Measurements from ENCODE around the gene SNRNP48. TPM values are rescaled to one million over a fixed set of nuclear protein-coding genes. Genes with fewer than 3 reads are reported as not detected.

Gene SNRNP48
- polyA plus RNA-seq, 3 donors, result 5.1 to 6.0 (median 5.9) TPM

GRCh38 chr6:7628479-7628878 is 38.5 kb downstream of the SNRNP48 start:
- Histone ChIP-seq H3K9me3 (replicated peaks in 1 of 2; ENCODE audit: control insufficient read depth in 1 of 2, insufficient read depth in 1 of 2, low read length in 2 of 2) (no peaks in the 10 kb centered on the region), H3K27ac (ENCODE audit: low read depth in 1 of 2, low read length in 2 of 2) (no peak overlapping the region), H3K9ac (ENCODE audit: insufficient read depth, low read length, poor library complexity, severe bottlenecking) (no peak overlapping the region), H3K4me1 (ENCODE audit: control insufficient read depth in 1 of 2, insufficient read depth in 2 of 2, low read length in 2 of 2) (peaks cover 3 to 7% of the 10 kb centered on the region in 2 donors), H3K27me3 (ENCODE audit: control insufficient read depth in 2 of 2, insufficient read depth in 2 of 2, low read length in 2 of 2) (no peaks in the 10 kb centered on the region), H2AFZ (ENCODE audit: insufficient read depth, low read depth, low read length, poor library complexity, severe bottlenecking) (no peak overlapping the region), H3K4me3 (replicated peaks in 1 of 3; ENCODE audit: low read depth in 2 of 3, low read length in 3 of 3) (no peak overlapping the region), H4K20me1 (ENCODE audit: insufficient read depth, low read length) (no peaks in the 10 kb centered on the region), H3K36me3 (replicated peaks in 1 of 2; ENCODE audit: control insufficient read depth in 1 of 2, insufficient read depth in 2 of 2, low read length in 2 of 2) (no peaks in the 10 kb centered on the region), H3K4me2 (replicated peaks; ENCODE audit: extremely low read depth, low read length, poor library complexity, severe bottlenecking) (no peak overlapping the region), H3K79me2 (ENCODE audit: insufficient read depth, low read length) (no peaks in the 10 kb centered on the region)
- H3K36me3 Mint-ChIP-seq, result no peaks in the 10 kb centered on the region
- H3K4me1 Mint-ChIP-seq, result peaks cover 9% of the 10 kb centered on the region
- DNase-seq, result no peak
- intact Hi-C loops (cut with micrococcal nuclease), result no loop called here
- TF ChIP-seq CTCF (IDR thresholded peaks at IDR 0.05), result no peak
- H3K27ac Mint-ChIP-seq, result no peak overlapping the region
- no peak overlapping the region for H3K4me3 Mint-ChIP-seq
- H3K9me3 Mint-ChIP-seq, result peaks cover 0 to 1% (median 0%) of the 10 kb centered on the region in 7 donors
- WGBS (ENCODE audit: insufficient coverage), result no CpG with 5 or more reads among the region's 2 CpGs
- H3K27me3 Mint-ChIP-seq (ENCODE audit: low read depth in 3 of 3), result peaks cover 0 to 4% (median 0%) of the 10 kb centered on the region in 3 donors

GRCh38 chr6:7628909-7629308 is 38.9 kb downstream of the SNRNP48 start:
- no peak for DNase-seq
- peaks cover 3 to 7% of the 10 kb centered on the region in 2 donors for H3K4me1 ChIP-seq (ENCODE audit: control insufficient read depth in 1 of 2, insufficient read depth in 2 of 2, low read length in 2 of 2)
- no peaks in the 10 kb centered on the region for H3K36me3 ChIP-seq (replicated peaks in 1 of 2; ENCODE audit: control insufficient read depth in 1 of 2, insufficient read depth in 2 of 2, low read length in 2 of 2)
- no peak overlapping the region for H3K9ac ChIP-seq (ENCODE audit: insufficient read depth, low read length, poor library complexity, severe bottlenecking)
- Mint-ChIP-seq H3K27me3 (ENCODE audit: low read depth in 3 of 3) (peaks cover 0 to 4% (median 3%) of the 10 kb centered on the region in 3 donors), H3K27ac (no peak overlapping the region), H3K36me3 (no peaks in the 10 kb centered on the region), H3K4me1 (peaks cover 9% of the 10 kb centered on the region), H3K9me3 (peaks cover 0 to 1% (median 0%) of the 10 kb centered on the region in 7 donors), H3K4me3 (no peak overlapping the region)
- no peaks in the 10 kb centered on the region for H4K20me1 ChIP-seq (ENCODE audit: insufficient read depth, low read length)
- H3K79me2 ChIP-seq (ENCODE audit: insufficient read depth, low read length), result no peaks in the 10 kb centered on the region
- H3K27me3 ChIP-seq (ENCODE audit: control insufficient read depth in 2 of 2, insufficient read depth in 2 of 2, low read length in 2 of 2), result no peaks in the 10 kb centered on the region
- intact Hi-C loops (cut with micrococcal nuclease), result no loop called here
- H2AFZ ChIP-seq (ENCODE audit: insufficient read depth, low read depth, low read length, poor library complexity, severe bottlenecking), result no peak overlapping the region
- H3K4me3 ChIP-seq (replicated peaks in 1 of 3; ENCODE audit: low read depth in 2 of 3, low read length in 3 of 3), result no peak overlapping the region
- TF ChIP-seq CTCF (IDR thresholded peaks at IDR 0.05), result no peak
- H3K4me2 ChIP-seq (replicated peaks; ENCODE audit: extremely low read depth, low read length, poor library complexity, severe bottlenecking), result no peak overlapping the region
- H3K9me3 ChIP-seq (replicated peaks in 1 of 2; ENCODE audit: control insufficient read depth in 1 of 2, insufficient read depth in 1 of 2, low read length in 2 of 2), result no peaks in the 10 kb centered on the region
- WGBS (ENCODE audit: insufficient coverage), result 100% methylated on average over 7 of the region's 11 CpGs
- H3K27ac ChIP-seq (ENCODE audit: low read depth in 1 of 2, low read length in 2 of 2), result no peak overlapping the region
